Brain microvascular endothelial cell (primary cell): ENCODE measurements around the gene ATP10D.
A peak's percentile ranks its signal among the peaks of the same experiment; 100 is the strongest.

ENCODE experiments used
- DNase-seq: peaks from one replicate; pipeline ENCODE4 v3.0.0-alpha.2; 2020
- H3K27ac ChIP-seq: fragments of 250-450 bp; sonication (Bioruptor Pico); 2 replicates; pipeline ENCODE4 v1.5.1; 2020; ENCODE audit warnings: mild to moderate bottlenecking, moderate library complexity
- H3K27me3 ChIP-seq: fragments of 250-450 bp; sonication (Bioruptor Pico); replicated peaks from 2 replicates; pipeline ENCODE4 v1.5.1; 2020; ENCODE audit warnings: mild to moderate bottlenecking
- H3K36me3 ChIP-seq: fragments of 250-450 bp; sonication (Bioruptor Pico); replicated peaks from 2 replicates; pipeline ENCODE4 v1.5.1; 2020; ENCODE audit warnings: mild to moderate bottlenecking
- H3K4me3 ChIP-seq: 2 replicates; pipeline ENCODE4 v1.5.1; 2011; ENCODE audit warnings: low read depth, mild to moderate bottlenecking, control low read depth, low read length, moderate library complexity
- CTCF ChIP-seq: IDR thresholded peaks from 2 replicates; pipeline ENCODE4 v1.5.1; 2011; ENCODE audit warnings: low read depth, mild to moderate bottlenecking, moderate library complexity, low read length, control low read depth, inconsistent platforms; ENCODE audit errors: missing control alignments
- in situ Hi-C: cut with HindIII; loops from 2 replicates; pipeline ENCODE4 v1.10.0; 2017; ENCODE audit warnings: low sequenced_read_pairs, low pct_ligation_motif_present

Gene ATP10D

GRCh38 chr4:47579235-47579634 lies 94.2 kb downstream of the ATP10D start:
- Histone ChIP-seq H3K27ac (peak overlapping the region; percentile 89), H3K27me3 (no peaks in the 10 kb centered on the region), H3K4me3 (no peak overlapping the region), H3K36me3 (peaks cover 51% of the 10 kb centered on the region)
- TF ChIP-seq CTCF, result no peak
- in situ Hi-C loops, result no loop called here
- no peak for DNase-seq

- H3K27ac ChIP-seq, result no peak overlapping the region
- no peak overlapping the region for H3K4me3 ChIP-seq
- no peaks in the 10 kb centered on the region for H3K27me3 ChIP-seq
- in situ Hi-C loops, result no loop called here
- H3K36me3 ChIP-seq, result peaks cover 56% of the 10 kb centered on the region
- DNase-seq, result no peak
- TF ChIP-seq CTCF, result no peak
These were observed 105.2 kb downstream of the ATP10D start for GRCh38 chr4:47590325-47590724.

- no peak overlapping the region for H3K4me3 ChIP-seq
- in situ Hi-C loops, result no loop called here
- H3K36me3 ChIP-seq, result peaks cover 6% of the 10 kb centered on the region
- H3K27me3 ChIP-seq, result no peaks in the 10 kb centered on the region
- TF ChIP-seq CTCF, result no peak
- DNase-seq, result no peak
- no peak overlapping the region for H3K27ac ChIP-seq
These were observed 112.6 kb downstream of the ATP10D start for GRCh38 chr4:47597696-47598095.

- no peak for TF ChIP-seq CTCF
- DNase-seq, result no peak
- in situ Hi-C loops, result no loop called here
These were observed 113.2 kb downstream of the ATP10D start for GRCh38 chr4:47598320-47598719.

GRCh38 chr4:47598896-47599295 lies 113.8 kb downstream of the ATP10D start:
- TF ChIP-seq CTCF, result no peak
- in situ Hi-C loops, result no loop called here
- peaks cover 2% of the 10 kb centered on the region for H3K36me3 ChIP-seq
- no peak overlapping the region for H3K27ac ChIP-seq
- H3K27me3 ChIP-seq, result no peaks in the 10 kb centered on the region
- DNase-seq, result no peak
- H3K4me3 ChIP-seq, result no peak overlapping the region

More at GRCh38 chr4:47598320-47598719, 113.2 kb downstream of the ATP10D start:
- Histone ChIP-seq H3K27ac (no peak overlapping the region), H3K4me3 (no peak overlapping the region), H3K36me3 (peaks cover 4% of the 10 kb centered on the region), H3K27me3 (no peaks in the 10 kb centered on the region)

GRCh38 chr4:47606482-47606881 lies 121.4 kb downstream of the ATP10D start:
- Histone ChIP-seq H3K27ac (no peak overlapping the region), H3K27me3 (no peaks in the 10 kb centered on the region), H3K36me3 (no peaks in the 10 kb centered on the region), H3K4me3 (no peak overlapping the region)
- no peak for TF ChIP-seq CTCF
- in situ Hi-C loops, result no loop called here
- no peak for DNase-seq
